GM19238 (cell line): ENCODE results near the gene ADAMTS1.
"Not testable (repeated sequence)": the region's sequence is repeated elsewhere in the genome, so short reads cannot be mapped to it uniquely, and the experiment has no call there.

Experiments
- DNase-seq: peaks from one replicate; pipeline ENCODE4 v3.0.0; 2011; ENCODE audit warnings: low spot score; ENCODE audit not compliant: insufficient read length

Gene ADAMTS1

GRCh38 chr21:26845066-26845758, at the start of gene ADAMTS1:
ADAMTS1 (minus strand) TSS chr21:26845409; CDS start chr21:26844954, 455 bp downstream.
- DNase-seq, result no peak

GRCh38 chr21:26892151-26892550, 46.9 kb upstream of the ADAMTS1 start:
- DNase-seq, result no peak

- no peak for DNase-seq
Measured at GRCh38 chr21:26888931-26889330, 43.7 kb upstream of the ADAMTS1 start.

GRCh38 chr21:26888256-26888655, 43.0 kb upstream of the ADAMTS1 start:
- DNase-seq, result no peak

- no peak for DNase-seq
Measured at GRCh38 chr21:26887251-26887650, 42.0 kb upstream of the ADAMTS1 start.

GRCh38 chr21:26884436-26884835, 39.2 kb upstream of the ADAMTS1 start:
- DNase-seq, result no peak

GRCh38 chr21:26883768-26884167, 38.6 kb upstream of the ADAMTS1 start:
- DNase-seq, result no peak

- no peak for DNase-seq
Measured at GRCh38 chr21:26881504-26882228, 36.5 kb upstream of the ADAMTS1 start.

- DNase-seq, result no peak
Measured at GRCh38 chr21:26877018-26877417, 31.8 kb upstream of the ADAMTS1 start.

- no peak for DNase-seq
Measured at GRCh38 chr21:26874347-26874746, 29.1 kb upstream of the ADAMTS1 start.

- DNase-seq, result no peak
Measured at GRCh38 chr21:26865857-26866256, 20.6 kb upstream of the ADAMTS1 start.

GRCh38 chr21:26856871-26857350, 11.7 kb upstream of the ADAMTS1 start:
- DNase-seq, result not testable (repeated sequence)

- DNase-seq, result not testable (repeated sequence)
Measured at GRCh38 chr21:26854695-26855094, 9.5 kb upstream of the ADAMTS1 start.

- no peak for DNase-seq
Measured at GRCh38 chr21:26852423-26852822, 7.2 kb upstream of the ADAMTS1 start.

- no peak for DNase-seq
Measured at GRCh38 chr21:26851109-26851944, 6.1 kb upstream of the ADAMTS1 start.

- no peak for DNase-seq
Measured at GRCh38 chr21:26850116-26850643, 5.0 kb upstream of the ADAMTS1 start.

- no peak for DNase-seq
Measured at GRCh38 chr21:26849428-26850115, 4.4 kb upstream of the ADAMTS1 start.

- no peak for DNase-seq
Measured at GRCh38 chr21:26847921-26848320, 2.7 kb upstream of the ADAMTS1 start.

- no peak for DNase-seq
Measured at GRCh38 chr21:26847002-26847401, 1.8 kb upstream of the ADAMTS1 start.

- no peak for DNase-seq
Measured at GRCh38 chr21:26846036-26846931, 1.1 kb upstream of the ADAMTS1 start.
